ENCODE results near the gene MYCL.
"Not testable (repeated sequence)": the region's sequence is repeated elsewhere in the genome, so short reads cannot be mapped to it uniquely, and the experiment has no call there.

The MYCL gene

DNA sequence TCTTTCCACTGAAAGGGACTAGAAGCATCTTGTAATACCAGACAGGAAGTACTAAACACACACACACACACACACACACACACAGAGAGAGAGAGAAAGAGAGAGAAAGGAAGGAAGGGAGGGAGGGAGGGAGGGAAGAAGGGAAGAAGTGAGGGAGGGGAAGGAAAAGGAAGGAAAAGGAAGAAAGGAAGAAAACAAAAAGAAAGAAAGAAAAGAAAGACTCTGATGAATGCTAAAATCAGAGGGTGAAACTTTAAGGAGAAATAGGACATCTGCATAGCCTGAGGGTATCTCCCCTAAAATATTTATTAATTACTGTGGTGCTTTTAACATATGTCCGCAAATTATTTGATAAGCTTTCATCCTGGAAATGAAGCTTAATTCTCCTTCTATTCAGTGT lies 29.0 kb downstream of the MYCL start:
- Histone ChIP-seq H3K27ac (ENCODE audit: low read depth, low read length) (no peak overlapping the region), H3K36me3 (ENCODE audit: control insufficient read depth, insufficient read depth, low read length) (no peaks in the 10 kb centered on the region), H3K4me3 (ENCODE audit: low read length) (no peak overlapping the region), H3K9ac (ENCODE audit: low read length) (no peak overlapping the region), H3K4me1 (ENCODE audit: control insufficient read depth, insufficient read depth, low read length) (no peaks in the 10 kb centered on the region), H3K27me3 (ENCODE audit: control insufficient read depth, insufficient read depth, low read length) (no peaks in the 10 kb centered on the region)

DNA sequence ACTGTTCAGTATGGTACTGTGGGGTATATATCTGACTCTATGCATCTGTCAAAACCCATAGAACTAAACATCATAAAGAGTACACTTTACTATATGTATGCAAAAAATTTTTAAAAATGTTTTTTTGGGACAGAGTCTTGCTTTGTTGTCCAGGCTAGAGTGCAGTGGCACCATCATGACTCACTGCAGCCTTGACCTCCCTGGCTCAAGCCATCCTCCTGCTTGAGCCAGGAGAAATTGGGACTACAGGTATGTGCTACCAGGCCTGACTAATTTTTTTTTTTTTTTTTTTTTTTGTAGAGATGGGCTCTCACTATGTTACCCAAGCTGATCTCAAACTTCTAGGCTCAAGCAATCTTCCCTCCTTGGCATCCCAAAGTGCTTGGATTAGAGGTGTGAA lies 29.9 kb downstream of the MYCL start:
- H3K27ac ChIP-seq (ENCODE audit: low read depth, low read length), result no peak overlapping the region
- no peak overlapping the region for H3K4me3 ChIP-seq (ENCODE audit: low read length)
- H3K9ac ChIP-seq (ENCODE audit: low read length), result no peak overlapping the region
- H3K27me3 ChIP-seq (ENCODE audit: control insufficient read depth, insufficient read depth, low read length), result no peaks in the 10 kb centered on the region
- H3K4me1 ChIP-seq (ENCODE audit: control insufficient read depth, insufficient read depth, low read length), result no peaks in the 10 kb centered on the region
- no peaks in the 10 kb centered on the region for H3K36me3 ChIP-seq (ENCODE audit: control insufficient read depth, insufficient read depth, low read length)

GRCh38 chr1:39871043-39871442 lies 30.7 kb downstream of the MYCL start:
- H3K4me1 ChIP-seq (ENCODE audit: control insufficient read depth, insufficient read depth, low read length); H3K4me3 ChIP-seq (ENCODE audit: low read length); H3K9ac ChIP-seq (ENCODE audit: low read length); H3K27ac ChIP-seq (ENCODE audit: low read depth, low read length); H3K36me3 ChIP-seq (ENCODE audit: control insufficient read depth, insufficient read depth, low read length); H3K27me3 ChIP-seq (ENCODE audit: control insufficient read depth, insufficient read depth, low read length): not testable (repeated sequence)

DNA sequence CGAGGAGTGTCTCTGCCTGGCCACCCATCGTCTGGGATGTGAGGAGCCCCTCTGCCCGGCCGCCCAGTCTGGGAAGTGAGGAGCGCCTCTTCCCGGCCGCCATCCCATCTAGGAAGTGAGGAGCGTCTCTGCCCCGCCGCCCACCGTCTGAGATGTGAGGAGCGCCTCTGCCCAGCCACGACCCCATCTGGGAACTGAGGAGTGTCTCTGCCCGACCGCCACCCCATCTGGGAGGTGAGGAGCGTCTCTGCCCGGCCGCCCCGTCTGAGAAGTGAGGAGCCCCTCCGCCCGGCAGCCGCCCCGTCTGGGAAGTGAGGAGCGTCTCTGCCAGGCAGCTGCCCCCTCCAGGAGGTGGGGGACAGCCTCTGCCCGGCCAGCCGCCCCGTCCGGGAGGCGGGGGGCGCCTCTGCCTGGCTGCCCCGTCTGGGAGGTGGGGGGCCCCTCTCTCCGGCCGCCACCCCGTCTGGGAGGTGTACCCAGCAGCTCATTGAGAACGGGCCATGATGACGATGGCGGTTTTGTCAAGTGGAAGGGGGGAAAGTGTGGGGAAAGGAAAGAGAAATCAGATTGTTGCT lies 32.1 kb downstream of the MYCL start:
- H3K4me3 ChIP-seq (ENCODE audit: low read length); H3K27ac ChIP-seq (ENCODE audit: low read depth, low read length); H3K36me3 ChIP-seq (ENCODE audit: control insufficient read depth, insufficient read depth, low read length); H3K4me1 ChIP-seq (ENCODE audit: control insufficient read depth, insufficient read depth, low read length); H3K9ac ChIP-seq (ENCODE audit: low read length); H3K27me3 ChIP-seq (ENCODE audit: control insufficient read depth, insufficient read depth, low read length): not testable (repeated sequence)

DNA sequence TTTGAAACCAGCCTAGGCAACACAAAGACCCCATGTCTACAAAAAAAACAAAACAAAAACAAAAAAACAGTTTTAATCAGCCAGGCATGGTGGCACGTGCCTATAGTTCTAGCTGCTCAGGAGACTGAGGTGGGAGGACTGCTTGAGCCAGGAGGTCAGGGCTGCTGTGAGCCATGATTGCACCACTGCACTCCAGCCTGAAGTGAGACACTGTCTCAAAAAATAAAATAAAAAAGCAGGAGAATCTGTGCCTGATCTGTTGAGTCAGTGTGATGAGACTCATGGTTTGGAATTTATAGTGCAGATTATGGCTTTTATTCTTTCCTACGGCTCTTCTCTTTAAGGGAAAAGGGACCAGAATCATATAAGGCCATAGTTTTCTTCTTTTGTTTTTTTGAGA lies 35.0 kb downstream of the MYCL start:
- no peaks in the 10 kb centered on the region for H3K27me3 ChIP-seq (ENCODE audit: control insufficient read depth, insufficient read depth, low read length)
- H3K4me1 ChIP-seq (ENCODE audit: control insufficient read depth, insufficient read depth, low read length), result no peaks in the 10 kb centered on the region
- no peak overlapping the region for H3K4me3 ChIP-seq (ENCODE audit: low read length)
- H3K27ac ChIP-seq (ENCODE audit: low read depth, low read length), result no peak overlapping the region
- H3K36me3 ChIP-seq (ENCODE audit: control insufficient read depth, insufficient read depth, low read length), result no peaks in the 10 kb centered on the region
- H3K9ac ChIP-seq (ENCODE audit: low read length), result no peak overlapping the region

DNA sequence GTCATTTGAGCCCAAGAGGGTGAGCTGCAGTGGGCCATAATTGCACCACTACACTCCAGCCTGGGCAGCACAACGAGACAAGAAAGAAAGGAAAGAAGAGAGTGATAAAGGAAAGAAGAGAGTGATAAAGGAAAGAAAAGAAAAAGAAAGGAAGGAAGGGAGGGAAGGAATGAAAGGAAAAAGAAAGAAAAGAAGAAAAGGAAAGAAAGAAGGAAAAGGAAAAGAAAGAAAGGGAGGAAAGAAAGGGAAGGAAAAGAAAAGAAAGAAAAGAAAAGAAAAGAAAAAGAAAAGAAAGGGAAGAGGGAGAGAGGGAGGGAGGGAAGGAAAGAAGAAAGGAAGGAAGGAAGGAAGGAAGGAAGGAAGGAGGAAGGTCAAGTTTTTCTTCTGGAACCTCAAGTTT lies 36.0 kb downstream of the MYCL start:
- Histone ChIP-seq H3K36me3 (ENCODE audit: control insufficient read depth, insufficient read depth, low read length) (no peaks in the 10 kb centered on the region), H3K27ac (ENCODE audit: low read depth, low read length) (no peak overlapping the region), H3K4me1 (ENCODE audit: control insufficient read depth, insufficient read depth, low read length) (no peaks in the 10 kb centered on the region), H3K27me3 (ENCODE audit: control insufficient read depth, insufficient read depth, low read length) (no peaks in the 10 kb centered on the region), H3K9ac (ENCODE audit: low read length) (no peak overlapping the region), H3K4me3 (ENCODE audit: low read length) (no peak overlapping the region)

DNA sequence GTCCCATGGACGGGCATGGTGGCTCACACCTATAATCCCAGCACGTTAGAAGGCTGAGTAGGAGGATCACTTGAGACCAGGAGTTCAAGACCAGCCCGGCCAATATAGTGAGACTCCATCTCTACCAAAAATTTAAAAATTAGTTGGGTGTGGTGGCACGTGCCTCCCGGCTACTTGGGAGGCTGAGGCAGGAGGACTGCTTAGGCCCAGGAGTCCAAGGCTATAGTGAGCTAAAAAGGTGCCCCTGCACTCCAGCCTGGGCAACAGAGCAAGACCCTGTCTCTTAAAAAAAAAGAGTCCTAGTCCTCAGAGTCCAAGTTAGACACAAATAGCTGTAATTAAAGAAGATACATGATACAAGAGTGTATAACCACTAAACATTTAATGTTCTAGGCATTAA lies 38.5 kb downstream of the MYCL start:
- Histone ChIP-seq H3K4me1 (ENCODE audit: control insufficient read depth, insufficient read depth, low read length) (no peaks in the 10 kb centered on the region), H3K4me3 (ENCODE audit: low read length) (no peak overlapping the region), H3K27ac (ENCODE audit: low read depth, low read length) (no peak overlapping the region), H3K36me3 (ENCODE audit: control insufficient read depth, insufficient read depth, low read length) (no peaks in the 10 kb centered on the region), H3K9ac (ENCODE audit: low read length) (no peak overlapping the region), H3K27me3 (ENCODE audit: control insufficient read depth, insufficient read depth, low read length) (no peaks in the 10 kb centered on the region)

- Histone ChIP-seq H3K27me3 (ENCODE audit: control insufficient read depth, insufficient read depth, low read length) (no peaks in the 10 kb centered on the region), H3K4me1 (ENCODE audit: control insufficient read depth, insufficient read depth, low read length) (no peaks in the 10 kb centered on the region), H3K9ac (ENCODE audit: low read length) (no peak overlapping the region), H3K4me3 (ENCODE audit: low read length) (no peak overlapping the region), H3K36me3 (ENCODE audit: control insufficient read depth, insufficient read depth, low read length) (no peaks in the 10 kb centered on the region), H3K27ac (ENCODE audit: low read depth, low read length) (no peak overlapping the region)
Measured at GRCh38 chr1:39861003-39861402, 40.7 kb downstream of the MYCL start.

- no peak overlapping the region for H3K4me3 ChIP-seq (ENCODE audit: low read length)
- H3K9ac ChIP-seq (ENCODE audit: low read length), result no peak overlapping the region
Measured at GRCh38 chr1:39859859-39860812, 41.6 kb downstream of the MYCL start.

DNA sequence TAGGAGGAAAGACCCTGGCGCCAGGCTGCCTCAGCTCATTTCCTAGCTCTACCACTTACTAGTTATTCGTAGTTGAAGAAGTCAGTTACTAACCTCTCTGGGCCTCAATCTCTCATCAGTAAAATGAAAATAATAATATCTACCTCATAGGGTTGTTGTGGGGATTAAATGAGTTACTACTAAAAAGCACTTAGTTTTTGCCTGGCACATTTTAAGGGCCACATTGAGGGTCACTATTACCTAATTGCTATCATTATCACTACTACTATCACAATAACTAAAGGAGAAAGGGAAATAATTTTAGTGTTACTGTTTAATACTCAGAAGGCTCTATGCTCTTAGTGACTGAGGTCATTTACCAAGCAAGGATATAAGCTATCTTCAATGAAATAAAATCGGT lies 43.4 kb downstream of the MYCL start:
- Histone ChIP-seq H3K36me3 (ENCODE audit: control insufficient read depth, insufficient read depth, low read length) (peaks cover 4% of the 10 kb centered on the region), H3K27ac (ENCODE audit: low read depth, low read length) (no peak overlapping the region), H3K4me3 (ENCODE audit: low read length) (no peak overlapping the region), H3K4me1 (ENCODE audit: control insufficient read depth, insufficient read depth, low read length) (no peaks in the 10 kb centered on the region), H3K27me3 (ENCODE audit: control insufficient read depth, insufficient read depth, low read length) (no peaks in the 10 kb centered on the region), H3K9ac (ENCODE audit: low read length) (no peak overlapping the region)

More at GRCh38 chr1:39859859-39860812, 41.6 kb downstream of the MYCL start:
- Histone ChIP-seq H3K36me3 (ENCODE audit: control insufficient read depth, insufficient read depth, low read length) (no peaks in the 10 kb centered on the region), H3K27me3 (ENCODE audit: control insufficient read depth, insufficient read depth, low read length) (no peaks in the 10 kb centered on the region), H3K27ac (ENCODE audit: low read depth, low read length) (no peak overlapping the region), H3K4me1 (ENCODE audit: control insufficient read depth, insufficient read depth, low read length) (no peaks in the 10 kb centered on the region)

- H3K36me3 ChIP-seq (ENCODE audit: control insufficient read depth, insufficient read depth, low read length), result peaks cover 4% of the 10 kb centered on the region
- no peak overlapping the region for H3K4me3 ChIP-seq (ENCODE audit: low read length)
- H3K27me3 ChIP-seq (ENCODE audit: control insufficient read depth, insufficient read depth, low read length), result no peaks in the 10 kb centered on the region
- H3K4me1 ChIP-seq (ENCODE audit: control insufficient read depth, insufficient read depth, low read length), result no peaks in the 10 kb centered on the region
- H3K9ac ChIP-seq (ENCODE audit: low read length), result no peak overlapping the region
- no peak overlapping the region for H3K27ac ChIP-seq (ENCODE audit: low read depth, low read length)
Measured at GRCh38 chr1:39857126-39857878, 44.4 kb downstream of the MYCL start.

- Histone ChIP-seq H3K9ac (ENCODE audit: low read length) (no peak overlapping the region), H3K36me3 (ENCODE audit: control insufficient read depth, insufficient read depth, low read length) (peaks cover 4% of the 10 kb centered on the region), H3K27ac (ENCODE audit: low read depth, low read length) (no peak overlapping the region), H3K4me1 (ENCODE audit: control insufficient read depth, insufficient read depth, low read length) (no peaks in the 10 kb centered on the region), H3K27me3 (ENCODE audit: control insufficient read depth, insufficient read depth, low read length) (no peaks in the 10 kb centered on the region), H3K4me3 (ENCODE audit: low read length) (no peak overlapping the region)
Measured at GRCh38 chr1:39854738-39855137, 47.0 kb downstream of the MYCL start.
